Aorta (tissue), 5 donors: Measurements from ENCODE around the gene ARHGAP26. TPM values are rescaled to one million over a fixed set of nuclear protein-coding genes. Genes with fewer than 3 reads are reported as not detected.

Experiments
- ATAC-seq: fragments of 200-7000 bp; cut with Tn5 transposase; one replicate; pipeline ENCODE4 v1.9.1; 2022; ENCODE audit warnings: moderate library complexity; ENCODE audit not compliant: low FRiP score
- DNase-seq, 2 donors: peaks; one replicate each; pipeline ENCODE4 v3.0.0-alpha.2; 2020
- H3K27ac ChIP-seq, 2 donors: one replicate each; pipeline ENCODE4 v1.5.1; 2013; ENCODE audit warnings: low read length in 2 of 2, mild to moderate bottlenecking in 2 of 2, moderate library complexity in 2 of 2, control low read depth in 1 of 2, inconsistent platforms in 1 of 2, low read depth in 1 of 2
- H3K27me3 ChIP-seq, 2 donors: one replicate each; pipeline ENCODE4 v1.6.1; 2013; ENCODE audit warnings: control low read depth in 1 of 2, low read length in 1 of 2, mild to moderate bottlenecking in 1 of 2, moderate library complexity in 1 of 2; ENCODE audit not compliant: insufficient read depth in 2 of 2, control insufficient read depth in 1 of 2
- H3K36me3 ChIP-seq, 2 donors: one replicate each; pipeline ENCODE4 v1.6.1; 2013; ENCODE audit warnings: control low read depth in 1 of 2, low read length in 1 of 2, mild to moderate bottlenecking in 1 of 2; ENCODE audit not compliant: insufficient read depth in 2 of 2, control insufficient read depth in 1 of 2
- H3K4me1 ChIP-seq, 2 donors: one replicate each; pipeline ENCODE4 v1.6.1; 2013; ENCODE audit warnings: low read length in 2 of 2, control low read depth in 1 of 2, mild to moderate bottlenecking in 1 of 2, moderate library complexity in 1 of 2; ENCODE audit not compliant: insufficient read depth in 2 of 2, control insufficient read depth in 1 of 2
- H3K4me3 ChIP-seq, 2 donors: one replicate each; pipeline ENCODE4 v1.5.1; 2013; ENCODE audit warnings: low read length in 2 of 2, control low read depth in 1 of 2, mild to moderate bottlenecking in 1 of 2
- H3K9me3 ChIP-seq: one replicate; pipeline ENCODE4 v1.6.1; 2013; ENCODE audit warnings: mild to moderate bottlenecking, low read length; ENCODE audit not compliant: control insufficient read depth
- WGBS, 2 donors: extraction: QIAGEN DNeasy Blood & Tissue Kit; methylation state at CpG; one replicate each; pipeline ENCODE4 v1.1.7; 2013; 5-methylcytosine and 5-hydroxymethylcytosine counted together
- intact Hi-C, 2 donors: fragments of 100-400 bp; cut with DNase I; formaldehyde crosslinking; loops; one replicate each; pipeline versions ENCODE4 v1.14.2 to v1.15.0; 2022
- polyA plus RNA-seq, 2 donors: library from polyadenylated mRNA; stranded (reverse); fragments of 200-250 nt; gene quantifications; one replicate each; pipeline ENCODE4 v1.2.3, GENCODE V29; 2013
- total RNA-seq, 2 donors: library from RNA; stranded (reverse); fragmentation: NEBNext Ultra II Directional; extraction: Animal tissue kit (Norgen Biotek cat#: 25700); gene quantifications; one replicate each; pipeline ENCODE4 v1.2.1, GENCODE V29; 2021
- donor health status: healthy with polysubstance abuse.
- donor health status: Bipolar disorder and iron deficiency.
- donor health status: DM: no; HTN: no; CAD: no.
- donor health status: DM: no; HTN: no; CAD: no.
- donor health status: DM: yes; HTN: yes; CAD: no.

Gene ARHGAP26
- total and polyA plus RNA-seq, 4 donors = 4.5 to 70.7 (median 29.6) TPM

DNA sequence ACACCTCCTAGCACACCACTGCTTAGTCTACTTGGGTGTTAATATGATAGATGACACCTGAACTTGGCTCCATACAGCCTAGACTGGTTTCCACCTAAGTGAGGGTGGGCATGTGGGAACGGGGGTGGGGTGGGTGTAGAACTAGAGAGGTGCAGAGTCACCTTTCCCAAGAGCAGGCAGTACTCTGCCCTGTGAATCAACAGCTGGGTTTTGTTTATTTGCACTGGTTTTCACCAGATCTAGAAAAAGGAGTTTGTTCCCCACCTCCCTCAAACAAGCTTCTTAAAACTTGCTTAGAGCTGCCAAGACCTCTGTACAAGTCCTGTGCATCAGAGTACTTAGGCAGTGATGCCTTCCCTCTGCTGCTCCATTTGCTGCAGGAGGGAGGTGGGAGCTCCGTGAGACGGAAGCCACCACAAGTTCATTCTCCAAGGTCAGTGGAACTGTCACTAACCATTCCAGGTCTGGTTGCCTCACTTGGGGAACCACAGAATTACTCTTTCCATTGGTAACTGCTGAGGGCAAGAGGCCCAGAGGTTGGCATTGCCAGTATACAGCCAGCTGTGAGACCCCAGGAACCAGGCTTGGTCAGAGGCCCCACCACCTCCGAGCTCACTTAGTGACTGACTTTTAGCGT, 469.8 kb downstream of the ARHGAP26 start:
- Histone ChIP-seq H3K4me3 (no peak overlapping the region), H3K9me3 (no peaks in the 10 kb centered on the region), H3K4me1 (peaks cover 0 to 2% of the 10 kb centered on the region in 2 donors), H3K27me3 (no peaks in the 10 kb centered on the region), H3K36me3 (no peaks in the 10 kb centered on the region), H3K27ac (no peak overlapping the region)
- intact Hi-C loops = no loop called here
- 93 to 95% methylated on average over 4 to 5 of the region's 5 CpGs for WGBS, 2 donors
- DNase-seq (no peak), ATAC-seq (no peak)

- Histone ChIP-seq H3K4me3 (no peak overlapping the region), H3K27me3 (no peaks in the 10 kb centered on the region), H3K4me1 (peaks cover 0 to 2% of the 10 kb centered on the region in 2 donors), H3K27ac (no peak overlapping the region), H3K36me3 (no peaks in the 10 kb centered on the region), H3K9me3 (no peaks in the 10 kb centered on the region)
- WGBS, 2 donors = 71 to 82% methylated on average over 1 of the region's 1 CpG
- ATAC-seq (no peak), DNase-seq (no peak)
- intact Hi-C loops = no loop called here
Observed at GRCh38 chr5:143241892-143242291, 471.7 kb downstream of the ARHGAP26 start.

DNA sequence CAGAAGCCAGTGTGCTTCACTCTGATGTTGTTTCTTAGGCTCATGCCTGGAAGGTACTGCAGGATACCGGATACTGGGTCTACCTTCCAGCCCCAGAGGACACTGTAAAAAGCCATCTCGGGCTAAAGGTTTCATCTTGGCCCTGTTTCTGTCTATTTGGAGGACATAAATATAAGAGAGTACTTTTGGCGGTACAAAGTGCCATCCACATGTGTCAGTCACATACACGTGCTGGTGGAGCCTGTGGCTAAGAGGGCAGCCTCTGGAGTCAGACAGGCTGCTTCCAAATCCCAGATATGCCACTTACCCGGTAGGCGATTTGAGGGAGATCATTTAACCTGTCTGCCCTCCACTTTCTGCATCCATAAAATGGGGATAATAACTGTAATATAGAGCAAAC, 472.9 kb downstream of the ARHGAP26 start:
- ATAC-seq (no peak), DNase-seq (no peak)
- Histone ChIP-seq H3K4me1 (peaks cover 0 to 2% of the 10 kb centered on the region in 2 donors), H3K27ac (no peak overlapping the region), H3K27me3 (no peaks in the 10 kb centered on the region), H3K4me3 (no peak overlapping the region), H3K9me3 (no peaks in the 10 kb centered on the region), H3K36me3 (no peaks in the 10 kb centered on the region)
- 91 to 93% methylated on average over 6 of the region's 6 CpGs for WGBS, 2 donors
- intact Hi-C loops = no loop called here

DNA sequence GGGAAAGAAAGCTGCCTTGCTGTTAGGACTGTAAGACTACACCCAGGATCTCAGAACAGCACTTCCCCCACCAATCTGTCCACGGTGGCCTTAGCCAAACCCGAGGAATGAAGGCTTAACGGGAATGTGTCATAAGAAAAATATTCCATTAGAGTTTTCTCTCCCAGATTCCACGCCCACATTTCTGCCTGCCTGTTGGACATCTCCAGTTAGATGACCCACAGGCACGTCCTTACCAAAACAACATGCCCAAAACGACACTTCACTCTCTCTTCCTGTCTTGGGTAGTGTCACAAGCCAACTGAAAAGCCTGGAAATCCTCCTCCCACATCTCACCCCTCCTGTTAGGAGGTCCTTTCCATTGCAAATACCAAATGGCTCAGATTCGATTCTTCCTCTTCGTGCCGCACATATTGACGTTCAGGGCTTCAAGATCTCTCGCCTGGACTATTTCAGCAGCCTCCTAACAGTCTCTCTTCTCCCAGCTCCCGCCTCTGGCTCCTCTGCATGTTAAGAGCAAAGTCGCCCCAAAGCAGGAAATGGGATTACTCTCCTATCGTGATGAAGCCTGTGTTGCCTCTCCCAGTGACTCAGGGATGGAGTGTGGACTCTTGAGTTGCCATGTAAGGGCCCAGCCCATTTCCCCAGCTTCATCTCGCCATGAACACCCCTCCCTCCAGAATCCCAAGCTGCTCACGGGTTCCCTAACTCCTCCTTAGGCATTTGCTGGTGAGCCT, 474.0 kb downstream of the ARHGAP26 start:
- intact Hi-C loops = no loop called here
- H3K9me3 ChIP-seq = no peaks in the 10 kb centered on the region
- peaks cover 2 to 5% of the 10 kb centered on the region in 2 donors for H3K4me1 ChIP-seq
- ATAC-seq = peak; percentile 80
- peak; percentile 81 to 85 for DNase-seq
- H3K36me3 ChIP-seq = no peaks in the 10 kb centered on the region
- no peaks in the 10 kb centered on the region for H3K27me3 ChIP-seq
- 31 to 36% methylated on average over 16 of the region's 16 CpGs for WGBS, 2 donors
- no peak overlapping the region for H3K4me3 ChIP-seq
- peak overlapping the region in 1 of 2 donors; percentile 88 for H3K27ac ChIP-seq

DNA sequence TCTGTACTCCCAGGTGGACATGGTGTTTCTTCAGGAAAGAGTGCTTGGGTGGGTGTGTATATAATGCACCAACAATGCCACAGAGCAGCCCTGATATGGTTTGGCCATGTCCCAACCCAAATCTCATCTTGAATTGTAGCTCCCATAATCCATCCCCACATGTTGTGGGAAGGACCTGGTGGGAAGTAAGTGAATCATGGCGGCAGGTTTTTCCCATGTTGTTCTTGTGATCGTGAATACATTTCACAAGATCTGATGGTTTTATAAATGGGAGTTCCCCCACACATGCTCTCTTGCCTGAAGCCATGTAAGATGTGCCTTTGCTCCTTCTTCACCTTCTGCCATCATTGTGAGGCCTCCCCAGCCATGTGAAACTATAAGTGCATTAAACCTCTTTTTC, 474.8 kb downstream of the ARHGAP26 start:
- Histone ChIP-seq H3K4me1 (peaks cover 2 to 8% of the 10 kb centered on the region in 2 donors), H3K27me3 (no peaks in the 10 kb centered on the region), H3K9me3 (no peaks in the 10 kb centered on the region), H3K4me3 (no peak overlapping the region), H3K27ac (no peak overlapping the region), H3K36me3 (no peaks in the 10 kb centered on the region)
- no peak for ATAC-seq
- intact Hi-C loops = no loop called here
- DNase-seq = no peak
- 71 to 98% methylated on average over 2 of the region's 2 CpGs for WGBS, 2 donors

GRCh38 chr5:143245929-143246561, 475.9 kb downstream of the ARHGAP26 start:
- WGBS, 2 donors = 72 to 83% methylated on average over 11 of the region's 11 CpGs
- H3K27me3 ChIP-seq = no peaks in the 10 kb centered on the region
- ATAC-seq = no peak
- DNase-seq = no peak
- no peaks in the 10 kb centered on the region for H3K36me3 ChIP-seq
- no peak overlapping the region for H3K4me3 ChIP-seq
- no peak overlapping the region for H3K27ac ChIP-seq
- intact Hi-C loops = no loop called here
- H3K4me1 ChIP-seq = peaks cover 2 to 8% of the 10 kb centered on the region in 2 donors
- no peaks in the 10 kb centered on the region for H3K9me3 ChIP-seq

DNA sequence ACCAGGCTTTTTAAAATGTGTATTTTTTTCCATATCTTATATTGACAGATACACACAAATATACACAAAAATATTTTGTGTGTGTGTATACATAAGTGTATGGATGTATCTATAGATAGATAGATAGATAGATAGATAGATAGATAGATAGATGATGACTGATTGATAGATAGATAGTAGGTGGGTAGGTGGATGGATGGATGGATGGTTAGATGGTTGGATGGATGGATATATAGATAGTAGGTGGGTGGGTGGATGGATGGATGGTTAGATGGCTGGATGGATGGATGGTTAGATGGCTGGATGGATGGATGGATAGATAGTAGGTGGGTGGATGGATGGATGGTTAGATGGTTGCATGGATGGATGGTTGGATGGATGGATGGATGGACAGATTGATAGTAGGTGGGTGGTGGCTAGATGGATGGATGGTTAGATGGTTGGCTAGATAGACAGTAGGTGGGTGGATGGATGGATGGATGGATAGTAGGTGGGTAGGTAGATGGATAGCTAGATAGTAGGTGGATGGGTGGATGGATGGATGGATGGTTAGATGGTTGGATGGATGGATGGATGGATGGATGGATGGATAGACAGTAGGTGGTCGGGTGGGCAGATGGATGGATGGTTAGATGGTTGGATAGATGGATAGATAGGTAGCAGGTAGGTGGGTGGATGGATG, 477.1 kb downstream of the ARHGAP26 start:
- no peak for DNase-seq
- intact Hi-C loops = no loop called here

DNA sequence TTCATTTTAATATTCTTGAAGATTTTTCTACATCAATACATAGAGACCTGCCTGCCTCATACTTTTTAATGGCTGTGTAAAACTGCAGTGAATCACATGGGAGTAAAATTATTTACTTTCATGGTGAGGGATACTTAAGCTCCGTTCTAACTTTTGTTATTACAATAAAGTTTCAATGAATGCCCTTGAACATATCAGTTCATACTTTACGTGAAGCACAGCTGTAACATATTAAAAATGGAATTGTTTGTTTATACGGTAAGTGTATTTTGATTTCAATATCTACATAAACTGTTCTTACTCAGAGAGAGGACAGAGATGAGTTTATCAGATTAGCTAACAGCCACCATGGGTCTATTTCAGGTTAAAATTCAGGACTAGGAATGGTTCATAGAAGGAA, 478.2 kb downstream of the ARHGAP26 start:
- no peak overlapping the region for H3K4me3 ChIP-seq
- DNase-seq = no peak
- peaks cover 2 to 8% of the 10 kb centered on the region in 2 donors for H3K4me1 ChIP-seq
- WGBS, 2 donors = 79 to 85% methylated on average over 3 of the region's 3 CpGs
- H3K36me3 ChIP-seq = no peaks in the 10 kb centered on the region
- H3K27ac ChIP-seq = no peak overlapping the region
- intact Hi-C loops = no loop called here
- no peaks in the 10 kb centered on the region for H3K27me3 ChIP-seq
- no peak for ATAC-seq
- no peaks in the 10 kb centered on the region for H3K9me3 ChIP-seq

More for the DNA sequence above, 477.1 kb downstream of the ARHGAP26 start:
- no peak overlapping the region for H3K4me3 ChIP-seq
- H3K9me3 ChIP-seq = no peaks in the 10 kb centered on the region
- H3K4me1 ChIP-seq = peaks cover 2 to 8% of the 10 kb centered on the region in 2 donors
- ATAC-seq = no peak
- H3K36me3 ChIP-seq = no peaks in the 10 kb centered on the region
- WGBS, 2 donors = 99 to 100% methylated on average over 1 of the region's 1 CpG
- H3K27me3 ChIP-seq = no peaks in the 10 kb centered on the region
- H3K27ac ChIP-seq = no peak overlapping the region
